ENCODE measurements around the gene KRTAP1-4. TPM values are rescaled to one million over a fixed set of nuclear protein-coding genes. Genes with fewer than 3 reads are reported as not detected.
"Not testable (repeated sequence)": the region's sequence is repeated elsewhere in the genome, so short reads cannot be mapped to it uniquely, and the experiment has no call there.

Gene KRTAP1-4
- total and polyA plus RNA-seq, 2 of the 8 experiments (the other 6 are each of a cell fraction or from before 2014, with no cell fraction given): not detected

- H4K8ac ChIP-seq (ENCODE audit: extremely low read depth, insufficient read depth, low read length); H4K20me1 ChIP-seq (replicated peaks in 1 of 2; ENCODE audit: control insufficient read depth in 1 of 2, insufficient read depth in 2 of 2, low read length in 2 of 2); H3K14ac ChIP-seq (ENCODE audit: insufficient read length); H3K79me1 ChIP-seq (ENCODE audit: low read depth, low read length); DNase-seq (ENCODE audit: low read depth in 1 of 2, low spot score in 2 of 2); H4K5ac ChIP-seq (ENCODE audit: insufficient read length, low read depth, low read length); H3K9me3 ChIP-seq (ENCODE audit: insufficient read depth in 2 of 2, low read depth in 1 of 2, low read length in 1 of 2); H3K18ac ChIP-seq (ENCODE audit: extremely low read depth, low read length); H3K23me2 ChIP-seq (ENCODE audit: low read depth, low read length); H3K79me2 ChIP-seq (ENCODE audit: control insufficient read depth in 1 of 2, insufficient read depth in 2 of 2, low read length in 2 of 2); H3K27me3 ChIP-seq (replicated peaks in 1 of 4; ENCODE audit: control insufficient read depth in 3 of 4, extremely low read depth in 1 of 4, insufficient read depth in 3 of 4, low read length in 3 of 4); H3K9ac ChIP-seq (replicated peaks in 1 of 4; ENCODE audit: extremely low read depth in 1 of 4, low read depth in 3 of 4, low read length in 3 of 4); H2BK15ac ChIP-seq (ENCODE audit: low read length); H3K4me3 ChIP-seq (ENCODE audit: extremely low read depth in 1 of 4, insufficient read depth in 2 of 4, low read depth in 3 of 4, low read length in 4 of 4); POLR2A ChIA-PET (ENCODE audit: partially characterized antibody); H3K4me2 ChIP-seq (ENCODE audit: insufficient read depth in 1 of 2, low read depth in 2 of 2, low read length in 2 of 2); H2BK20ac ChIP-seq (ENCODE audit: low read length); H3K4ac ChIP-seq (replicated peaks; ENCODE audit: insufficient read length, low read depth, low read length); H3K56ac ChIP-seq (replicated peaks; ENCODE audit: insufficient read length, low read depth, low read length); H2BK120ac ChIP-seq (replicated peaks; ENCODE audit: low read depth, low read length); H2BK12ac ChIP-seq (ENCODE audit: low read depth, low read length); H2AFZ ChIP-seq (ENCODE audit: low read length); H4K91ac ChIP-seq (replicated peaks; ENCODE audit: insufficient read length, low read length); FAIRE-seq; H3K27ac ChIP-seq (ENCODE audit: low read depth, low read length); H2BK5ac ChIP-seq (ENCODE audit: low read depth, low read length); H3K4me1 ChIP-seq (replicated peaks in 1 of 4; ENCODE audit: control insufficient read depth in 3 of 4, insufficient read depth in 4 of 4, low read length in 3 of 4); H3K36me3 ChIP-seq (ENCODE audit: control insufficient read depth in 2 of 4, insufficient read depth in 4 of 4, low read length in 3 of 4); H2AK5ac ChIP-seq (ENCODE audit: low read depth, low read length); H3K23ac ChIP-seq (ENCODE audit: insufficient read length): not testable (repeated sequence)
- 85% methylated on average over 11 of the region's 31 CpGs; no CpG with 5 or more reads in 1 of the 2 experiments for WGBS, 2 experiments (ENCODE audit: extremely low coverage in 1 of 2, insufficient coverage in 1 of 2, insufficient read length in 1 of 2, insufficient replicate concordance in 2 of 2, low coverage in 1 of 2, low lambda C conversion rate in 2 of 2, missing lambda C conversion rate in 1 of 2)
- CTCF ChIA-PET (ENCODE audit: partially characterized antibody): interaction anchor here (1.0 kb wide), 1 partner anchor 11 kb away, joined by 3 read pairs; no protein-coding TSS in a partner anchor
Observed at GRCh38 chr17:41059276-41060051, 29.5 kb upstream of the KRTAP1-4 start.

Measured in H1 (cell line).